ENCODE results near the gene LY6G6F. TPM values are rescaled to one million over a fixed set of nuclear protein-coding genes. Genes with fewer than 3 reads are reported as not detected.

Gene LY6G6F
- total RNA-seq, 4 donors from 2014 or later, result not detected

DNA sequence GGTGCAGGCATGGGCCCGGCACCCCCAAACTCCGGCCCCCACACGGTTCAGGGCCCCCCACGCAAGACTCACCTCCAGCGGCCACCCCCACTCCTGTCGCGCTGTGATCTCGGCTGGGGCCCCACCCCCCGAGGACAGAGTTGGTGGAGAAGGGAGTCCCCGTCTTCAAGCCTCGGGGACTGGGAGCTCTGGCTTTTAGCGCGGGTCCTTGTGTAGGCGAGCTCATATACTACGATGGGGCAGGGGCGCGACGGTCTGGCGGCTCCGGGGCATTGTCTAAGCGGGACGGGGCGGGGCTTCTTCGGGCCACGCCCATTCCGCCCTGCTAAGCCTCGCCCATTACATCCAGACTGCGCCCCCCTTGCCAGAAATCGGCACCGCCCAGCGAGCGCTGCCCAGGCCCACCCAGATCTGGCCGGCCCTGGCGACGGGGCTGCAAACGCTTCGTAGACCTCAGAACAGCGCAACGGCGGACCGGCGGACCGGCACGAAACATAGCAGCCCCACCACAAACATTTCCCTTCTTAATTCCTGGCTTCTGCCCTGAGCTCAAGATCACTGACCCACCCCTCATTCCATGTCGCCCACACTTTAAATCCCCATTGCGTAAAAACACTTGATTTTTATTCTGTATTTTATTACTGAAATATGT, 23.4 kb downstream of the LY6G6F start:
- Histone ChIP-seq H3K4me3 (peak overlapping the region; percentile 62 to 95 (median 85)), H3K4me1 (peaks cover 13% of the 10 kb centered on the region in 2 donors), H3K27ac (peak overlapping the region; percentile 78 to 92 (median 88)), H3K9me3 (no peaks in the 10 kb centered on the region), H3K36me3 (peaks cover 0 to 15% of the 10 kb centered on the region in 2 donors), H3K27me3 (peaks cover 0 to 4% (median 3%) of the 10 kb centered on the region in 3 donors)
- peak; percentile 21 to 64 for TF ChIP-seq POLR2A (IDR thresholded peaks at IDR 0.05)
- TF ChIP-seq, protein P1, sequence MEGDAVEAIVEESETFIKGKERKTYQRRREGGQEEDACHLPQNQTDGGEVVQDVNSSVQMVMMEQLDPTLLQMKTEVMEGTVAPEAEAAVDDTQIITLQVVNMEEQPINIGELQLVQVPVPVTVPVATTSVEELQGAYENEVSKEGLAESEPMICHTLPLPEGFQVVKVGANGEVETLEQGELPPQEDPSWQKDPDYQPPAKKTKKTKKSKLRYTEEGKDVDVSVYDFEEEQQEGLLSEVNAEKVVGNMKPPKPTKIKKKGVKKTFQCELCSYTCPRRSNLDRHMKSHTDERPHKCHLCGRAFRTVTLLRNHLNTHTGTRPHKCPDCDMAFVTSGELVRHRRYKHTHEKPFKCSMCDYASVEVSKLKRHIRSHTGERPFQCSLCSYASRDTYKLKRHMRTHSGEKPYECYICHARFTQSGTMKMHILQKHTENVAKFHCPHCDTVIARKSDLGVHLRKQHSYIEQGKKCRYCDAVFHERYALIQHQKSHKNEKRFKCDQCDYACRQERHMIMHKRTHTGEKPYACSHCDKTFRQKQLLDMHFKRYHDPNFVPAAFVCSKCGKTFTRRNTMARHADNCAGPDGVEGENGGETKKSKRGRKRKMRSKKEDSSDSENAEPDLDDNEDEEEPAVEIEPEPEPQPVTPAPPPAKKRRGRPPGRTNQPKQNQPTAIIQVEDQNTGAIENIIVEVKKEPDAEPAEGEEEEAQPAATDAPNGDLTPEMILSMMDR (IDR thresholded peaks at IDR 0.05 in 4 of 5, conservative IDR thresholded peaks at IDR 0.05 in 1 of 5), result no peak
- DNase-seq (peak; percentile 58 to 75), ATAC-seq (peak; percentile 66 to 70)
- intact Hi-C loops (cut with DNase I; ENCODE audit: low total_unique reads), result loop anchor here (1.0 to 10.0 kb wide), 3 partner anchors 27 to 245 kb away; partner anchors contain the start of genes ABHD16A and DXO
- in situ Hi-C loops (cut with MboI; ENCODE audit: low sequenced_read_pairs in 4 of 4), result no loop called here

DNA sequence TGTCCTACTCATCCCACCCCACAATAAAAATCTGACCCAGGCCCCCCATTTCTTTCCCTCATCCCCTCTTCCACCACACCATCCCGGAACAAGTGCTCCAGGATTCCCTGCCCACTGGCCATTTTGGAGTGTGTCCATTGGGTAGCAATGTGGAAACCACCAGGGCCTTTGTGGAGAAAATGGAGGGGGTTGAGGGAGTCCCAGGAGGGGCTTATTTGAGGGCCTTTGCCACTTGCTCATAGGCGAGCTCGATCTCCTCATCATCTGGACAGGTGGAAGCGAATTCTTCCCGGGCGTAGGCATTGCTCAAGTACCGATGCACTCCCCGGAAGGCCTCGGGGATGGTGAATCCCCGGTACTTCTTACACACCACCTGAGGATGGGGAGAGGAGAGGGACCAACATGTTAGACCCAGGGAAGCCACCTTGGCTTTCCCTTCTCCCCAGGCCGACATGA, 24.0 kb downstream of the LY6G6F start:
- DNase-seq (no peak), ATAC-seq (no peak)
- peak overlapping the region; percentile 78 to 92 (median 88) for H3K27ac ChIP-seq
- H3K27me3 ChIP-seq, result peaks cover 0 to 7% (median 5%) of the 10 kb centered on the region in 3 donors
- peak overlapping the region in 2 of 4 donors; percentile 79 to 91 for H3K4me3 ChIP-seq
- H3K9me3 ChIP-seq, result no peaks in the 10 kb centered on the region
- no peak for TF ChIP-seq POLR2A (IDR thresholded peaks at IDR 0.05)
- intact Hi-C loops (cut with DNase I; ENCODE audit: low total_unique reads) (loop anchor here (2.0 to 10.0 kb wide), 2 partner anchors 104 to 244 kb away; partner anchors contain the start of gene DXO), in situ Hi-C loops (cut with MboI; ENCODE audit: low sequenced_read_pairs in 4 of 4) (no loop called here)
- H3K4me1 ChIP-seq, result peaks cover 13% of the 10 kb centered on the region in 2 donors
- peaks cover 0 to 15% of the 10 kb centered on the region in 2 donors for H3K36me3 ChIP-seq

DNA sequence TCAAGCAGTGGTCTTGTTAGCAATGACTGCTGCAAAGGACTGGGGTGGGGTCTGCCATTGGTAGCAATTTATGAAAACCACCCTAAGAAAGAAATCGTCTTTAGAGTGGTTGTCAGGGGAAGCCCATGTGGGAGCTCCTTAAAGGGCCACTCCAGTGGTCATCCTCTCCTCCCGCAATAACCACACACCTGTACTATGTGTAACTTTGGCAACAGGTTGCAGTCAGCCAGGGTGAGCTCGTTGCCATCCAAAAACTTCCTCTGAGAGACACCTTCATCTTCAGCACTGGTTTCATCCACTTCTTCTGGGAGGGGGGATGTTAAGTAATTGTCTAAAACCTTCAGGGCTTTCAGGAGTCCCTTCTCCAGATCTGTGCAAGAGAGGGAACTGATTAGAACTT, 25.4 kb downstream of the LY6G6F start:
- Histone ChIP-seq H3K27ac (no peak overlapping the region), H3K9me3 (no peaks in the 10 kb centered on the region), H3K4me1 (peaks cover 16 to 18% of the 10 kb centered on the region in 2 donors), H3K36me3 (peaks cover 0 to 15% of the 10 kb centered on the region in 2 donors), H3K27me3 (peaks cover 0 to 12% (median 5%) of the 10 kb centered on the region in 3 donors), H3K4me3 (no peak overlapping the region)
- no peak for TF ChIP-seq POLR2A (IDR thresholded peaks at IDR 0.05)
- TF ChIP-seq, protein P1 (IDR thresholded peaks at IDR 0.05 in 4 of 5, conservative IDR thresholded peaks at IDR 0.05 in 1 of 5), result no peak
- DNase-seq (no peak), ATAC-seq (no peak)
- in situ Hi-C loops (cut with MboI; ENCODE audit: low sequenced_read_pairs in 4 of 4) (no loop called here), intact Hi-C loops (cut with DNase I; ENCODE audit: low total_unique reads) (loop anchor here (10.0 kb wide), 1 partner anchor 243 kb away; the partner anchor contains the start of gene DXO)

DNA sequence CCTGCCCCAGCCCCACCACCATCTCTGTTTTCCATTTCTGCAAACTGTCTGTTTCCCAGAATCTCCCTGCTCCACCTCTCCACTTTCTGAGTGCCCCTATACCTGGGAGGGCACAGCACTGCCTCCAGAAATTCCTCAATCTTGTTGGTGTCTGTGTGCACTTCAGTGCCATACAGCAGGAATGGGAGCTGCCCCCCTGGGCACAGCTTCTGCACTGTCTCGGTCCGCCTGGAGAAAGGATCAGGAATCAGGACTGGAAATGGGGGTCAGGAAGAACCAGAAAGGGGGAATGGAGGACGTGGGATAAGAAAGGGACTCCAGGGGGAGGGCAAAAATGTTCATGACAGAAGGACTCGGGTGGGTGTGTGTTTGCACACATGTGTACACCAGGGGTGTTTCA, 27.1 kb downstream of the LY6G6F start:
- H3K4me1 ChIP-seq, result peaks cover 17 to 19% of the 10 kb centered on the region in 2 donors
- DNase-seq, result no peak
- peak overlapping the region; percentile 79 to 85 (median 82) for H3K27ac ChIP-seq
- peaks cover 0 to 15% of the 10 kb centered on the region in 2 donors for H3K36me3 ChIP-seq
- ATAC-seq, result no peak
- no peak overlapping the region for H3K4me3 ChIP-seq
- peaks cover 0 to 12% (median 5%) of the 10 kb centered on the region in 3 donors for H3K27me3 ChIP-seq
- intact Hi-C loops (cut with DNase I; ENCODE audit: low total_unique reads) (loop anchor here (10.0 kb wide), 1 partner anchor 241 kb away; the partner anchor contains the start of gene DXO), in situ Hi-C loops (cut with MboI; ENCODE audit: low sequenced_read_pairs in 4 of 4) (no loop called here)
- no peaks in the 10 kb centered on the region for H3K9me3 ChIP-seq
- no peak for TF ChIP-seq POLR2A (IDR thresholded peaks at IDR 0.05)
- TF ChIP-seq, protein P1 (IDR thresholded peaks at IDR 0.05 in 4 of 5, conservative IDR thresholded peaks at IDR 0.05 in 1 of 5), result no peak

DNA sequence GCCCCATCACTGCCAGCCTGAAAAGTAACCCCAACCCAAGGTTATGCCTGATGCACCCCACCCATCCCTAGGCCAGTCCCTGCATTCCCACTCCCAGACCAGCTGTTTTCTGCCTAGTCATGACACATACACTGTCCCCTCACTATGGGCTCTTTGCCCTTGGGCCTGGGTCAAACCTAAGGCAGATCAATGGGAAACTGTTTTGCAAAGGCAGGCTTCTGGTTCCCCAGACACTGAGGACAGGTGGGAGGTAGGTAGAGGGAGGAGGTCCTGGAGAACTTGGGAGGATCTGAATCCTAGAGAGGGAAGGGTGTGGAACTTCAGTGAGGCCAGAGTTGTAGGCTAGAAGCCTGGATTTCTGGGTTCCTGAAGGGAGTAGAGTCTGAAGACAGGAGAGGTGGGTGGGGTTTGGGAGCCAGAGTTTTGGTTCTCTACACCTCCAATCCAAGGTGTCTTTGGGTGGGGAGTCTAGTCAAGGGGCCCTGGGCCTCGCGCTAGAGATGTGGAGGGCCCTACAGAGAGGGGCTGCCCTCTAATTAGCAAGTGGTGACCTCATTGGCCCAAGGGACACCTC, 27.7 kb downstream of the LY6G6F start:
- peaks cover 0 to 15% of the 10 kb centered on the region in 2 donors for H3K36me3 ChIP-seq
- H3K4me1 ChIP-seq, result peaks cover 17 to 18% of the 10 kb centered on the region in 2 donors
- ATAC-seq (no peak), DNase-seq (no peak)
- TF ChIP-seq, protein P1 (IDR thresholded peaks at IDR 0.05 in 4 of 5, conservative IDR thresholded peaks at IDR 0.05 in 1 of 5), result no peak
- no peak for TF ChIP-seq POLR2A (IDR thresholded peaks at IDR 0.05)
- in situ Hi-C loops (cut with MboI; ENCODE audit: low sequenced_read_pairs in 4 of 4), result no loop called here
- no peaks in the 10 kb centered on the region for H3K9me3 ChIP-seq
- intact Hi-C loops (cut with DNase I; ENCODE audit: low total_unique reads), result loop anchor here (10.0 kb wide), 1 partner anchor 240 kb away; the partner anchor contains the start of gene DXO
- H3K4me3 ChIP-seq, result peak overlapping the region; percentile 53 to 64 (median 60)
- H3K27ac ChIP-seq, result peak overlapping the region; percentile 79 to 85 (median 82)
- peaks cover 0 to 11% (median 5%) of the 10 kb centered on the region in 3 donors for H3K27me3 ChIP-seq

All from gastrocnemius medialis (tissue), 4 donors.